PC-9 (cell line): Measurements from ENCODE around the gene CPS1. TPM values are rescaled to one million over a fixed set of nuclear protein-coding genes. Genes with fewer than 3 reads are reported as not detected.

Source experiments
- BruUV-seq: library from RNA; stranded (reverse); fragments of 400-500 nt; replicated peaks from 2 replicates; lab custom pipeline; 2021; lab: Mats Ljungman, UMichigan
- CTCF ChIA-PET: fragments of 300-600 bp; sonication (Branson Sonifier 250); formaldehyde crosslinking; loops from one replicate; lab custom pipeline; 2022; ENCODE audit warnings: antibody characterized with exemption; lab: Charles Lee
- POLR2A ChIA-PET: fragments of 300-600 bp; sonication (Branson Sonifier 250); formaldehyde crosslinking; loops from one replicate; lab custom pipeline; 2022; ENCODE audit warnings: antibody characterized with exemption; ENCODE audit not compliant: unreplicated experiment; lab: Charles Lee
- DNase-seq, 2 experiments: peaks; one replicate each; pipeline versions ENCODE4 v3.0.0 to v3.0.0-alpha.2; 2015 to 2022; ENCODE audit warnings: mixed read lengths in 1 of 2
- H2AFZ ChIP-seq: fragments of 200-600 bp; sonication (generic); 2 replicates; pipeline ENCODE4 v1.8.1; 2017; ENCODE audit warnings: antibody characterized with exemption
- H3F3A ChIP-seq: fragments of 200-600 bp; sonication (generic); 2 replicates; pipeline ENCODE4 v1.8.1; 2017; ENCODE audit warnings: antibody characterized with exemption, mild to moderate bottlenecking, low read depth; ENCODE audit not compliant: insufficient read depth
- H3K27ac ChIP-seq: fragments of 200-600 bp; sonication (generic); 2 replicates; pipeline ENCODE4 v1.6.1; 2016; ENCODE audit warnings: mixed run types
- H3K27me3 ChIP-seq: fragments of 200-600 bp; sonication (generic); 2 replicates; pipeline ENCODE4 v1.6.1; 2016; ENCODE audit warnings: low read depth, mixed run types; ENCODE audit not compliant: insufficient read depth
- H3K36me3 ChIP-seq: fragments of 200-600 bp; sonication (generic); 2 replicates; pipeline ENCODE4 v1.6.1; 2016; ENCODE audit warnings: low read depth, mixed run types
- H3K4me1 ChIP-seq: fragments of 200-600 bp; sonication (generic); replicated peaks from 2 replicates; pipeline ENCODE4 v1.6.1; 2016; ENCODE audit warnings: mixed run types; ENCODE audit not compliant: insufficient read depth
- H3K4me2 ChIP-seq: fragments of 200-600 bp; sonication (generic); 2 replicates; pipeline ENCODE4 v1.6.1; 2017; ENCODE audit warnings: mixed run types
- H3K4me3 ChIP-seq: fragments of 200-600 bp; sonication (generic); 2 replicates; pipeline ENCODE4 v1.6.1; 2016; ENCODE audit warnings: mixed run types
- H3K79me2 ChIP-seq: fragments of 200-600 bp; sonication (generic); 2 replicates; pipeline ENCODE4 v1.6.1; 2017; ENCODE audit warnings: low read depth, mixed run types
- H3K9me2 ChIP-seq: fragments of 200-600 bp; sonication (generic); 2 replicates; pipeline ENCODE4 v1.8.1; 2017; ENCODE audit warnings: mild to moderate bottlenecking; ENCODE audit not compliant: insufficient read depth
- H3K9me3 ChIP-seq: fragments of 200-600 bp; sonication (generic); 2 replicates; pipeline ENCODE4 v1.8.1; 2016; ENCODE audit warnings: low read depth; ENCODE audit not compliant: insufficient read depth
- H4K20me1 ChIP-seq: fragments of 200-600 bp; sonication (generic); 2 replicates; pipeline ENCODE4 v1.8.1; 2017; ENCODE audit not compliant: insufficient read depth
- CTCF ChIP-seq: fragments of 200-600 bp; sonication (generic); conservative IDR thresholded peaks from 2 replicates; pipeline ENCODE4 v1.6.1; 2017; ENCODE audit warnings: mixed run types, antibody characterized with exemption, mild to moderate bottlenecking, moderate library complexity
- EZH2 ChIP-seq: fragments of 200-600 bp; sonication (generic); IDR thresholded peaks from 2 replicates; pipeline ENCODE4 v1.8.0; 2017; ENCODE audit warnings: antibody characterized with exemption, low read depth
- intact Hi-C: fragments of 100-400 bp; cut with micrococcal nuclease; formaldehyde crosslinking; loops from one replicate; pipeline ENCODE4 v1.10.0; 2022; ENCODE audit not compliant: unreplicated experiment
- total RNA-seq: library from RNA; stranded (reverse); gene quantifications from 2 replicates; pipeline ENCODE4 v1.2.3, GENCODE V29; 2021

Gene CPS1
- total RNA-seq, 1 experiment from 2014 or later: 27.5 TPM

GRCh38 chr2:210524533-210524932 lies 31.9 kb upstream of the CPS1 start:
- no TSS peak for BruUV-seq
- ChIA-PET CTCF (no interaction called here), POLR2A (no interaction called here)
- Histone ChIP-seq H4K20me1 (no peaks in the 10 kb centered on the region), H3K9me3 (no peaks in the 10 kb centered on the region), H3K4me3 (no peak overlapping the region), H3K79me2 (no peaks in the 10 kb centered on the region), H3F3A (no peaks in the 10 kb centered on the region), H3K36me3 (no peaks in the 10 kb centered on the region), H3K9me2 (no peaks in the 10 kb centered on the region), H3K4me2 (no peak overlapping the region), H3K4me1 (no peaks in the 10 kb centered on the region), H3K27me3 (no peaks in the 10 kb centered on the region), H2AFZ (no peak overlapping the region), H3K27ac (no peak overlapping the region)
- TF ChIP-seq EZH2 (no peak), CTCF (no peak)
- intact Hi-C loops: no loop called here
- DNase-seq: no peak

- intact Hi-C loops: no loop called here
- Histone ChIP-seq H3K4me2 (no peak overlapping the region), H3K9me3 (no peaks in the 10 kb centered on the region), H4K20me1 (no peaks in the 10 kb centered on the region), H3K4me1 (no peaks in the 10 kb centered on the region), H3K4me3 (no peak overlapping the region), H3K36me3 (no peaks in the 10 kb centered on the region), H3K27me3 (no peaks in the 10 kb centered on the region), H3K79me2 (no peaks in the 10 kb centered on the region), H2AFZ (no peak overlapping the region), H3F3A (no peaks in the 10 kb centered on the region), H3K9me2 (no peaks in the 10 kb centered on the region), H3K27ac (no peak overlapping the region)
- CTCF ChIA-PET: no interaction called here
- POLR2A ChIA-PET: no interaction called here
- DNase-seq: no peak
- no peak for TF ChIP-seq CTCF
- TF ChIP-seq EZH2: no peak
- BruUV-seq: no TSS peak
Observed at GRCh38 chr2:210527286-210527685, 29.1 kb upstream of the CPS1 start.

GRCh38 chr2:210528716-210529115 lies 27.7 kb upstream of the CPS1 start:
- H3K27ac ChIP-seq: no peak overlapping the region
- no peak overlapping the region for H3K4me3 ChIP-seq
- CTCF ChIA-PET: no interaction called here
- intact Hi-C loops: no loop called here
- no peak for DNase-seq
- H3K79me2 ChIP-seq: no peaks in the 10 kb centered on the region
- POLR2A ChIA-PET: no interaction called here
- no peaks in the 10 kb centered on the region for H3K27me3 ChIP-seq
- no peaks in the 10 kb centered on the region for H3K4me1 ChIP-seq
- no peaks in the 10 kb centered on the region for H3K9me3 ChIP-seq
- no peak overlapping the region for H3K4me2 ChIP-seq
- H4K20me1 ChIP-seq: no peaks in the 10 kb centered on the region
- H3K9me2 ChIP-seq: no peaks in the 10 kb centered on the region
- BruUV-seq: no TSS peak
- no peaks in the 10 kb centered on the region for H3K36me3 ChIP-seq
- no peak overlapping the region for H2AFZ ChIP-seq
- no peak for TF ChIP-seq EZH2
- no peak for TF ChIP-seq CTCF
- no peaks in the 10 kb centered on the region for H3F3A ChIP-seq
